Gastrocnemius medialis (tissue), 4 donors: ENCODE measurements around the gene TRIM62. TPM values are rescaled to one million over a fixed set of nuclear protein-coding genes. Genes with fewer than 3 reads are reported as not detected.

Experiments
- ATAC-seq, 2 donors: fragments of 150-250 bp; one replicate each; pipeline ENCODE4 v1.9.1; 2016
- DNase-seq, 2 donors: peaks; one replicate each; pipeline ENCODE4 v3.0.0-alpha.2; 2019
- H3K27ac ChIP-seq, 4 donors: fragments of 200-600 bp; sonication (generic); 1 replicate in 1 of 4; 2 replicates in 3 of 4; pipeline ENCODE4 v1.5.1; 2016 to 2018; ENCODE audit warnings: mild to moderate bottlenecking in 2 of 4, moderate library complexity in 1 of 4
- H3K27me3 ChIP-seq, 3 donors: fragments of 200-600 bp; sonication (generic) in 2 of 3; 1 replicate in 1 of 3; 2 replicates in 2 of 3; pipeline versions ENCODE4 v1.5.1 to v1.6.0; 2016 to 2019; ENCODE audit warnings: mild to moderate bottlenecking in 1 of 3, moderate library complexity in 1 of 3
- H3K36me3 ChIP-seq, 2 donors: fragments of 200-600 bp; sonication (generic) in 1 of 2; one replicate each; pipeline ENCODE4 v1.5.1; 2017 to 2018
- H3K4me1 ChIP-seq, 2 donors: fragments of 200-600 bp; sonication (generic) in 1 of 2; one replicate each; pipeline ENCODE4 v1.5.1; 2016 to 2017; ENCODE audit warnings: mild to moderate bottlenecking in 2 of 2
- H3K4me3 ChIP-seq, 4 donors: fragments of 200-600 bp; sonication (generic) in 3 of 4; 1 replicate in 1 of 4; 2 replicates in 3 of 4; pipeline ENCODE4 v1.5.1; 2016 to 2019; ENCODE audit warnings: mild to moderate bottlenecking in 2 of 4
- H3K9me3 ChIP-seq, 3 donors: fragments of 200-600 bp; sonication (generic) in 2 of 3; 1 replicate in 1 of 3; 2 replicates in 2 of 3; pipeline ENCODE4 v1.5.1; 2016 to 2019
- POLR2A ChIP-seq, 2 donors: fragments of 450-650 bp; IDR thresholded peaks; one replicate each; pipeline ENCODE4 v1.6.1; 2017; ENCODE audit warnings: antibody characterized with exemption in 2 of 2, mild to moderate bottlenecking in 2 of 2, moderate library complexity in 2 of 2
- in situ Hi-C, 4 donors: fragments of 200-750 bp; cut with MboI; loops; one replicate each; pipeline versions ENCODE4 v1.15.0 to v1.8.0; 2017; ENCODE audit warnings: low sequenced_read_pairs in 4 of 4
- intact Hi-C: fragments of 100-400 bp; cut with DNase I; formaldehyde crosslinking; loops from one replicate; pipeline ENCODE4 v1.15.1; 2023; ENCODE audit warnings: low total_unique reads
- total RNA-seq, 4 donors: library from RNA; depleted of rRNA; stranded (reverse); fragments of >200 nt; gene quantifications; one replicate each; pipeline versions ENCODE4 v1.1.0 to v1.2.3, GENCODE V29; 2016
- TF ChIP-seq, protein P1 (sequence below), 5 experiments: fragments of 450-650 bp in 3 of 5; fragments of 200-600 bp in 2 of 5; sonication (generic) in 2 of 5; IDR thresholded peaks in 4 of 5; conservative IDR thresholded peaks in 1 of 5; 1 replicate in 4 of 5; 2 replicates in 1 of 5; pipeline ENCODE4 v1.5.1; 2016 to 2019; ENCODE audit warnings: antibody characterized with exemption in 5 of 5, mild to moderate bottlenecking in 3 of 5, moderate library complexity in 3 of 5

Gene TRIM62
- total RNA-seq, 4 donors from 2014 or later: 3.3 to 10.8 (median 7.4) TPM

DNA sequence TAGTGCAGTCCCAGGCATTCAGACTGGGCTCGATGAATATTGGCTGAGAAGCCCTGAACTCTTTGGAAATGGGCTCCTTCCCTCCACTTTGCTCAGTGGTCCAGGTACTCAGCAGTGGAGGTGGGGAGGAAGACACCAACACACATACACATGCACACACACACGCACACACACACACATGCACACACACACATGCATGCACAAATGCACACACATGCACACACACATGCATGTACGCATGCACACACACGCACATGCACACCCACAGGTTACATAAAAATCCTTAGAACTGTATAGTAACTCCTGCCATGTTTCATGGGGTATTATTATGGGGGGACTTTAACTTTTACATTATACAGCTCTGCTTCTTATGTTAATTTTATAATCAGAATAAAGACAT, 5.0 kb downstream of the TRIM62 start:
- DNase-seq (no peak), ATAC-seq (no peak)
- H3K4me3 ChIP-seq: no peak overlapping the region
- intact Hi-C loops (no loop called here), in situ Hi-C loops (no loop called here)
- peak overlapping the region; percentile 82 to 87 (median 86) for H3K27ac ChIP-seq
- H3K9me3 ChIP-seq: no peaks in the 10 kb centered on the region
- H3K36me3 ChIP-seq: no peaks in the 10 kb centered on the region
- H3K27me3 ChIP-seq: no peaks in the 10 kb centered on the region
- TF ChIP-seq POLR2A (IDR thresholded peaks at IDR 0.05): no peak
- peaks cover 19 to 31% of the 10 kb centered on the region in 2 donors for H3K4me1 ChIP-seq

DNA sequence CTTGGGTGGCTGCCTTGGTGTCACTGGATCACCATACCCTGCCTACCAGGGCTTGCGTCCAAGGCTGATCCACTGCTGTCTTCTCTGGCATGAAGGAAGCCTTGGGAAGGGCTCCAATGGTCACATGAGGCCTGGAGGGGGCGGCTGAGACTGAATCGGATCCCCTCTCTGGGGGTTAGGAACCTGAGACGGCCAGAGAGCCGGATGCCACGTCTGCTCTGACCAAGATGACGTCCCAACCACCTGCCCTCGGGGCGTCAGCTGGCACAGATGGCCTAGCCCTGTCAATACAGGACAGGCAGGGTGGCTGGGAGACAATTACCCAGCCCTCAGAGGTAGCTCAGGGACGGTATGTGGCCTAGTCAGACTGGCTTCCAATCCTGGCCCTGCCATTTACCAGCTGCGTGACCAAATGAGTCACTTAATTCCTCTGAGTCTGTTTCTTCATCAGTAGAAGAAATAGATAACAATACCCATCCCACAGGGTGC, 5.4 kb downstream of the TRIM62 start:
- peaks cover 19 to 31% of the 10 kb centered on the region in 2 donors for H3K4me1 ChIP-seq
- in situ Hi-C loops: no loop called here
- ATAC-seq (peak; percentile 74 to 77), DNase-seq (peak; percentile 89 to 94)
- H3K9me3 ChIP-seq: no peaks in the 10 kb centered on the region
- peak overlapping the region; percentile 82 to 87 (median 86) for H3K27ac ChIP-seq
- H3K27me3 ChIP-seq: no peaks in the 10 kb centered on the region
- H3K4me3 ChIP-seq: peak overlapping the region in 1 of 4 donors; percentile 10
- no peaks in the 10 kb centered on the region for H3K36me3 ChIP-seq
- TF ChIP-seq, protein P1, sequence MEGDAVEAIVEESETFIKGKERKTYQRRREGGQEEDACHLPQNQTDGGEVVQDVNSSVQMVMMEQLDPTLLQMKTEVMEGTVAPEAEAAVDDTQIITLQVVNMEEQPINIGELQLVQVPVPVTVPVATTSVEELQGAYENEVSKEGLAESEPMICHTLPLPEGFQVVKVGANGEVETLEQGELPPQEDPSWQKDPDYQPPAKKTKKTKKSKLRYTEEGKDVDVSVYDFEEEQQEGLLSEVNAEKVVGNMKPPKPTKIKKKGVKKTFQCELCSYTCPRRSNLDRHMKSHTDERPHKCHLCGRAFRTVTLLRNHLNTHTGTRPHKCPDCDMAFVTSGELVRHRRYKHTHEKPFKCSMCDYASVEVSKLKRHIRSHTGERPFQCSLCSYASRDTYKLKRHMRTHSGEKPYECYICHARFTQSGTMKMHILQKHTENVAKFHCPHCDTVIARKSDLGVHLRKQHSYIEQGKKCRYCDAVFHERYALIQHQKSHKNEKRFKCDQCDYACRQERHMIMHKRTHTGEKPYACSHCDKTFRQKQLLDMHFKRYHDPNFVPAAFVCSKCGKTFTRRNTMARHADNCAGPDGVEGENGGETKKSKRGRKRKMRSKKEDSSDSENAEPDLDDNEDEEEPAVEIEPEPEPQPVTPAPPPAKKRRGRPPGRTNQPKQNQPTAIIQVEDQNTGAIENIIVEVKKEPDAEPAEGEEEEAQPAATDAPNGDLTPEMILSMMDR (IDR thresholded peaks at IDR 0.05 in 4 of 5, conservative IDR thresholded peaks at IDR 0.05 in 1 of 5): no peak
- TF ChIP-seq POLR2A (IDR thresholded peaks at IDR 0.05): peak in 1 of 2 donors; percentile 17
- intact Hi-C loops: no loop called here

- TF ChIP-seq POLR2A (IDR thresholded peaks at IDR 0.05): no peak
- TF ChIP-seq, protein P1 (IDR thresholded peaks at IDR 0.05 in 4 of 5, conservative IDR thresholded peaks at IDR 0.05 in 1 of 5): no peak
- ATAC-seq: peak; percentile 14 to 16
Observed at GRCh38 chr1:33175865-33176264, 6.0 kb downstream of the TRIM62 start.

DNA sequence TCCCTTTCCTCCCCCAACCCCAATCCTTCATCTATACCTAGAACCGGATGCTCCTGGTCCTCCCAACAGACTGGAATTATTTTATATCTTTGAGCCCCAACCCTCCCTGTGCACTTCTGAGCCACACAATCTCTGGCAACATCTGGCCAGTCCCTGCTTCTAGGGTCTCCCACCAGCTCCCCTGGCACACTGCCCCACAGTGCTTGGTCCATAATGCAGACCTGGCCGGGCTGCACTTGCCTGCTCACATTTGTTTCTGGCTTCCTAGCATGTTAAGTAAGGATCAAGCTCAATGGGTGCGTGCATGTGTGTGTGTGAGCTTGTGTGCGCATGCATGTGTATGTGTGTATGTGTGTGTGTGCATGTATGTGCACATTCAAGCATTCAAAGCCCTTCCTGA, 8.8 kb downstream of the TRIM62 start:
- in situ Hi-C loops: no loop called here
- H3K9me3 ChIP-seq: no peaks in the 10 kb centered on the region
- TF ChIP-seq, protein P1 (IDR thresholded peaks at IDR 0.05 in 4 of 5, conservative IDR thresholded peaks at IDR 0.05 in 1 of 5): no peak
- no peak for TF ChIP-seq POLR2A (IDR thresholded peaks at IDR 0.05)
- intact Hi-C loops: no loop called here
- H3K27ac ChIP-seq: no peak overlapping the region
- H3K36me3 ChIP-seq: no peaks in the 10 kb centered on the region
- ATAC-seq: no peak
- H3K4me1 ChIP-seq: peaks cover 9 to 35% of the 10 kb centered on the region in 2 donors
- no peak overlapping the region for H3K4me3 ChIP-seq
- H3K27me3 ChIP-seq: no peaks in the 10 kb centered on the region
- no peak for DNase-seq

More at GRCh38 chr1:33175865-33176264, 6.0 kb downstream of the TRIM62 start:
- peak in 1 of 2 donors; percentile 33 for DNase-seq
- in situ Hi-C loops: no loop called here
- H3K4me3 ChIP-seq: peak overlapping the region in 1 of 4 donors; percentile 10
- no peaks in the 10 kb centered on the region for H3K9me3 ChIP-seq
- peaks cover 16 to 37% of the 10 kb centered on the region in 2 donors for H3K4me1 ChIP-seq
- intact Hi-C loops: no loop called here
- peak overlapping the region; percentile 82 to 87 (median 86) for H3K27ac ChIP-seq
- no peaks in the 10 kb centered on the region for H3K27me3 ChIP-seq
- H3K36me3 ChIP-seq: no peaks in the 10 kb centered on the region

GRCh38 chr1:33171977-33172813, 9.6 kb downstream of the TRIM62 start:
- intact Hi-C loops (no loop called here), in situ Hi-C loops (no loop called here)
- Histone ChIP-seq H3K9me3 (no peaks in the 10 kb centered on the region), H3K4me3 (no peak overlapping the region), H3K27ac (peak overlapping the region in 3 of 4 donors; percentile 41 to 72 (median 59)), H3K36me3 (no peaks in the 10 kb centered on the region), H3K27me3 (no peaks in the 10 kb centered on the region), H3K4me1 (peaks cover 9 to 34% of the 10 kb centered on the region in 2 donors)
- TF ChIP-seq POLR2A (IDR thresholded peaks at IDR 0.05): no peak
- TF ChIP-seq, protein P1 (IDR thresholded peaks at IDR 0.05 in 4 of 5, conservative IDR thresholded peaks at IDR 0.05 in 1 of 5): no peak
- DNase-seq (no peak), ATAC-seq (no peak)
